ENCODE data around the gene TMEM106C. TPM values are rescaled to one million over a fixed set of nuclear protein-coding genes. Genes with fewer than 3 reads are reported as not detected.
A peak's percentile ranks its signal among the peaks of the same experiment; 100 is the strongest.

TMEM106C gene
- total RNA-seq, 3 donors from 2014 or later (not counting 1 experiment from before 2014, with no cell fraction given) = 19.1 to 26.2 (median 22.5) TPM

DNA sequence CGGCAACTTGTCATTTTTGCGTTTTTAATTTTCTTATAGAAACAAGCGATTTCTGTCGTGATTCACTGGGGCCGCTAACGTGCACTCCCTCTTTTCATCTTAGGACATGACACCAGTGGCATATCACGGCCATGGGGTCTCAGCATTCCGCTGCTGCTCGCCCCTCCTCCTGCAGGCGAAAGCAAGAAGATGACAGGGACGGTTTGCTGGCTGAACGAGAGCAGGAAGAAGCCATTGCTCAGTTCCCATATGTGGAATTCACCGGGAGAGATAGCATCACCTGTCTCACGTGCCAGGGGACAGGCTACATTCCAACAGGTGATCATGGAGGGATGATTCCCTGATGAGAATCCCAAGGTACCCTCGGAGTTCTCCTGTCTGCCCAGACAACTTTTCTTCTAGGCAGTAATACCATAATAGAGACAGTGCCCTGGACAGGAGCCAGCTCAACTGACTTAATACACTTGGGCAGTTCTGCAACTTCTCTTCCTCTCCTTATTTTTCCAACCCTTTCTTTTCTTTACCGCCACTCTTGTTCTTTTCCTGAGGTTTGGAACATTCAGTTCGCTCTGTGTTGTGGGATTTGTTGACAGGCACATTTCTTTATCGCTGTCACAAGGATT lies 821 bp downstream of the TMEM106C start:
- H3K27me3 Mint-ChIP-seq (ENCODE audit: low read depth in 2 of 2) = peaks cover 0 to 12% of the 10 kb centered on the region in 2 donors
- no peak overlapping the region for H3K27ac ChIP-seq (ENCODE audit: low read length)
- H3K36me3 ChIP-seq (ENCODE audit: control insufficient read depth, insufficient read depth, low read length) = peaks cover 3% of the 10 kb centered on the region
- H3K27ac Mint-ChIP-seq = peak overlapping the region in 1 of 2 donors; percentile 98
- peak overlapping the region; percentile 99 for H3K4me3 ChIP-seq (ENCODE audit: low read length)
- no peaks in the 10 kb centered on the region for H3K36me3 Mint-ChIP-seq
- H3K27me3 ChIP-seq (ENCODE audit: control insufficient read depth, insufficient read depth, low read length) = no peaks in the 10 kb centered on the region
- peak overlapping the region; percentile 98 for H3K4me3 Mint-ChIP-seq
- no peaks in the 10 kb centered on the region for H3K9me3 Mint-ChIP-seq
- intact Hi-C loops (cut with micrococcal nuclease) = loop anchor here (5.0 kb wide), 1 partner anchor 247 kb away; no protein-coding TSS in a partner anchor
- peaks cover 14% of the 10 kb centered on the region for H3K4me1 ChIP-seq (ENCODE audit: control insufficient read depth, insufficient read depth, low read length)
- ATAC-seq (no peak), DNase-seq (peak in 1 of 2 donors; percentile 45)
- peaks cover 23 to 41% of the 10 kb centered on the region in 2 donors for H3K4me1 Mint-ChIP-seq
- TF ChIP-seq, protein P1, sequence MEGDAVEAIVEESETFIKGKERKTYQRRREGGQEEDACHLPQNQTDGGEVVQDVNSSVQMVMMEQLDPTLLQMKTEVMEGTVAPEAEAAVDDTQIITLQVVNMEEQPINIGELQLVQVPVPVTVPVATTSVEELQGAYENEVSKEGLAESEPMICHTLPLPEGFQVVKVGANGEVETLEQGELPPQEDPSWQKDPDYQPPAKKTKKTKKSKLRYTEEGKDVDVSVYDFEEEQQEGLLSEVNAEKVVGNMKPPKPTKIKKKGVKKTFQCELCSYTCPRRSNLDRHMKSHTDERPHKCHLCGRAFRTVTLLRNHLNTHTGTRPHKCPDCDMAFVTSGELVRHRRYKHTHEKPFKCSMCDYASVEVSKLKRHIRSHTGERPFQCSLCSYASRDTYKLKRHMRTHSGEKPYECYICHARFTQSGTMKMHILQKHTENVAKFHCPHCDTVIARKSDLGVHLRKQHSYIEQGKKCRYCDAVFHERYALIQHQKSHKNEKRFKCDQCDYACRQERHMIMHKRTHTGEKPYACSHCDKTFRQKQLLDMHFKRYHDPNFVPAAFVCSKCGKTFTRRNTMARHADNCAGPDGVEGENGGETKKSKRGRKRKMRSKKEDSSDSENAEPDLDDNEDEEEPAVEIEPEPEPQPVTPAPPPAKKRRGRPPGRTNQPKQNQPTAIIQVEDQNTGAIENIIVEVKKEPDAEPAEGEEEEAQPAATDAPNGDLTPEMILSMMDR (IDR thresholded peaks at IDR 0.05) = no peak
- H3K9me3 ChIP-seq (ENCODE audit: control insufficient read depth, insufficient read depth, low read length) = no peaks in the 10 kb centered on the region
- whole genome bisulfite sequencing (ENCODE audit: insufficient coverage) = 23% methylated on average over 18 of the region's 18 CpGs

DNA sequence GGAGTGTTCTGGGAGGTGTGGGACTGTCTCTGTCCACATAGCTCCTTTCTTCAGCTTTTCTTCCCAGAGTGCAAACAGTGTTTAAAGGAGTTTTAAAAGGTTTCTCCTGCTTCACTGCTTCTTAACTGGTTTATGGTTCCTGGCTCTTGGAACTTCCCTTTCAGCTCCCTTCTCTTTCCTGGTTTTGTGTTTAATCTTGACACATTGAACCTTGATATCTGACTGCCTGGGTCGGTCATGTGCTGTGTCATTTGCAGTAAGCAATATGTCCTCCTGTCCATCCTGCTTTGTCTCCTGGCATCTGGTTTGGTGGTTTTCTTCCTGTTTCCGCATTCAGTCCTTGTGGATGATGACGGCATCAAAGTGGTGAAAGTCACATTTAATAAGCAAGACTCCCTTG lies 2.2 kb downstream of the TMEM106C start:
- intact Hi-C loops (cut with micrococcal nuclease) = no loop called here
- DNase-seq (no peak), ATAC-seq (no peak)
- H3K27me3 Mint-ChIP-seq (ENCODE audit: low read depth in 2 of 2) = peaks cover 0 to 2% of the 10 kb centered on the region in 2 donors
- Histone ChIP-seq H3K27ac (ENCODE audit: low read length) (no peak overlapping the region), H3K36me3 (ENCODE audit: control insufficient read depth, insufficient read depth, low read length) (peaks cover 5% of the 10 kb centered on the region), H3K9me3 (ENCODE audit: control insufficient read depth, insufficient read depth, low read length) (no peaks in the 10 kb centered on the region), H3K27me3 (ENCODE audit: control insufficient read depth, insufficient read depth, low read length) (no peaks in the 10 kb centered on the region), H3K4me1 (ENCODE audit: control insufficient read depth, insufficient read depth, low read length) (peaks cover 14% of the 10 kb centered on the region), H3K4me3 (ENCODE audit: low read length) (no peak overlapping the region)
- no peak overlapping the region for H3K27ac Mint-ChIP-seq
- H3K4me3 Mint-ChIP-seq = peak overlapping the region; percentile 47
- H3K9me3 Mint-ChIP-seq = no peaks in the 10 kb centered on the region
- TF ChIP-seq, protein P1 (IDR thresholded peaks at IDR 0.05) = no peak
- peaks cover 23 to 41% of the 10 kb centered on the region in 2 donors for H3K4me1 Mint-ChIP-seq
- WGBS (ENCODE audit: insufficient coverage) = 100% methylated on average over 3 of the region's 3 CpGs
- H3K36me3 Mint-ChIP-seq = no peaks in the 10 kb centered on the region

DNA sequence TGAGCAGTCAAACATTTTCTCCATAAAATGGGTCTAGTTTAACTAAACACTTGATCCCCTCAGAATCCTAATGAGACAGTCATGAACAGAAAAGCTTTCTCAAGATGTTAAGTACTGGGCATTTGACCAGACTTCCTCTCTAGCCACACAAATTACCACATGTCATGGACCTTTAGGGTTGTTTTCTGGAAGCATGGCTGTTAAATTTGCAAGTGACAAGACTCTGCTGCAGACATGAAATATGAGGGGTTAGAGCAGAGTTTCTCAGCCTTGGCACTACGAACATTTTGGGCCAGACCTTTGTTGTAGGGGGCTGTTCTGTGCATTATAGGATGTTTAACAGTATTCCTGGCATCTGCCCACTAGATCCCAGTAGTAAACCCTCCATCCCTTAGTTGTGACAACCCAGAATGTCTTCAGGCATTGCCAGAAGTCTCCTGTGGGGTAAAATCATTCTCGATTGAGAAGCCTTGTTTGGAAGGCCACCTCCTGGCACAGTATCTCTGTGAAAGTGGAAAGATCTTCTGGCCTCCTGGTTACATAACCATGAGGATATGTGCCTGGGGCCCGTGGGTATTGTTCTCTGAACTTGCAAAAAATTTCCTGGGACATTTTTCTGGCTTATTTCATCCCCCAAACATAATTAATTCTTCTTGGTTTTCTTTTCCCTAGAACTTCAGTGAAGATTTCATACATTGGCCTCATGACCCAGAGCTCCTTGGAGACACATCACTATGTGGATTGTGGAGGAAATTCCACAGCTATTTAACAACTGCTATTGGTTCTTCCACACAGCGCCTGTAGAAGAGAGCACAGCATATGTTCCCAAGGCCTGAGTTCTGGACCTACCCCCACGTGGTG lies 4.3 kb downstream of the TMEM106C start:
- intact Hi-C loops (cut with micrococcal nuclease) = no loop called here
- Histone ChIP-seq H3K27ac (ENCODE audit: low read length) (no peak overlapping the region), H3K9me3 (ENCODE audit: control insufficient read depth, insufficient read depth, low read length) (no peaks in the 10 kb centered on the region), H3K4me1 (ENCODE audit: control insufficient read depth, insufficient read depth, low read length) (peaks cover 14% of the 10 kb centered on the region), H3K27me3 (ENCODE audit: control insufficient read depth, insufficient read depth, low read length) (no peaks in the 10 kb centered on the region), H3K36me3 (ENCODE audit: control insufficient read depth, insufficient read depth, low read length) (peaks cover 5% of the 10 kb centered on the region), H3K4me3 (ENCODE audit: low read length) (no peak overlapping the region)
- no peaks in the 10 kb centered on the region for H3K9me3 Mint-ChIP-seq
- peaks cover 21 to 40% of the 10 kb centered on the region in 2 donors for H3K4me1 Mint-ChIP-seq
- H3K4me3 Mint-ChIP-seq = no peak overlapping the region
- 86% methylated on average over 5 of the region's 5 CpGs for WGBS (ENCODE audit: insufficient coverage)
- DNase-seq (no peak), ATAC-seq (no peak)
- TF ChIP-seq, protein P1 (IDR thresholded peaks at IDR 0.05) = no peak
- no peaks in the 10 kb centered on the region for H3K27me3 Mint-ChIP-seq (ENCODE audit: low read depth in 2 of 2)
- H3K27ac Mint-ChIP-seq = no peak overlapping the region
- H3K36me3 Mint-ChIP-seq = no peaks in the 10 kb centered on the region
